Neural progenitor cell (in vitro differentiated cells): ENCODE results near the gene CDNF.

Experiments
- CTCF ChIP-seq: fragments of 200-600 bp; sonication (generic); IDR thresholded peaks from 2 replicates; pipeline ENCODE4 v1.5.1; 2017; ENCODE audit warnings: antibody characterized with exemption, mild to moderate bottlenecking
- EZH2 ChIP-seq: fragments of 200-600 bp; sonication (generic); IDR thresholded peaks from 2 replicates; pipeline ENCODE4 v1.6.1; 2017; ENCODE audit warnings: antibody characterized with exemption, mild to moderate bottlenecking, moderate library complexity
- EZH2phosphoT487 ChIP-seq: fragments of 200-600 bp; sonication (generic); IDR thresholded peaks from 2 replicates; pipeline ENCODE4 v1.6.1; 2017; ENCODE audit warnings: antibody characterized with exemption

DNA sequence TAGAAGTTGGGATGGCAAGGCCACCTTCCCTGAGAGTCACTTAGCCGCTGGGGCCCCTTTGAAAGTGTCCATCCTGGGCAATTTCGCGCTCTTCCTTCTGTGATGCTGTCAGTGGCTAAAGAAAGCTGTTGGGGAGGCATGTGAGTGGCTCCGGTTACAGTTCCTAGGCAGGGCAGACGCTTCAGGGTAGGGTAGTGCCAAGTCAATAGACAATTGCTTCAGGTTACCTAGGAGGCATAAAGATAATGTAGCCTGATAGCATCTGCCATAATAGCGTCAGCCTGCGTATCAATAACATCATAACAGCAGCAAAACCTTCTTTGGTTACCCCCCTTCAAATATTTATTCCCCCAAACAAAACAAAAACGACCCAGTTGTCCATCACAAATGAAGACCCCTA, 63.0 kb downstream of the CDNF start, which contains the start of gene FAM107B:
- TF ChIP-seq CTCF (no peak), EZH2 (no peak), EZH2phosphoT487 (no peak)
